Measurements from ENCODE around the gene MYLK. TPM values are rescaled to one million over a fixed set of nuclear protein-coding genes. Genes with fewer than 3 reads are reported as not detected.
"Not testable (repeated sequence)": the region's sequence is repeated elsewhere in the genome, so short reads cannot be mapped to it uniquely, and the experiment has no call there.

The MYLK gene
- total RNA-seq, 1 donor, result 807 TPM

DNA sequence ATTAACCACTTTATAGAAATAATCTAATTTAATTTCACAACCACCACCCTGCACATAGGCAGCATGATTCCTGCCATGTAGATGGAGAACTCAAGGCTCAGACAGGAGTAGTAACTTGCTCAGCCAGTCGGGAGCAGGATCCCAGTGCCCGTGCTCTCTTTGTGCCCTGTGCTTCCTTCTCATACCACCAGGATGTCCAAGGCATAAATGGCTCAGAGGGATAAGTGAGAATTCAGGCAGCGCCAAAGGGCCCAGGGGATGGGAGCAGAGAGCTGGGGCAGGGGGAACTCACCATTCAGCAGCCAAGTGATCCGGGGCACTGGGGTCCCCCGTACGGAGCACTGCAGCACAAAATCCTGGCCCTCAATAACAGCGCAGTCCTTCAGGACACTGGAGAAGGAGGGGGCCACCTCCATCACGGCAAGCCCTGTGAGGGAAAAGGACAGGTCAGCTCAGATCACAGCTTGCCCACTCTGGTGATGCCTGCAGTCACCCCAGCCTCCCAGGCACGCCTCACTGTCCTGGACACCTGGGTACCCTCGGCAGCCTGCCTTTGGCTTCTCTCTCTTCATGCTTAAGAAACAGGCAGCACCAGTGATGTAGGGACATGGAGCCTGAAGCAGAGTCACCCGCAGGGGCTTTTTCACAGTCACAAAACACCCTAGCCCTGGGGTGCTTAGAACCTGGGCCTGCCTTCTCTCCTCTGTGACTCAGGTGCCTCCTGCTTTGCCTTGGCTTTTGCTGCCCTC is 158.3 kb downstream of the MYLK start:
- DNase-seq (ENCODE audit: low read depth), result no peak
- TF ChIP-seq, protein P1, sequence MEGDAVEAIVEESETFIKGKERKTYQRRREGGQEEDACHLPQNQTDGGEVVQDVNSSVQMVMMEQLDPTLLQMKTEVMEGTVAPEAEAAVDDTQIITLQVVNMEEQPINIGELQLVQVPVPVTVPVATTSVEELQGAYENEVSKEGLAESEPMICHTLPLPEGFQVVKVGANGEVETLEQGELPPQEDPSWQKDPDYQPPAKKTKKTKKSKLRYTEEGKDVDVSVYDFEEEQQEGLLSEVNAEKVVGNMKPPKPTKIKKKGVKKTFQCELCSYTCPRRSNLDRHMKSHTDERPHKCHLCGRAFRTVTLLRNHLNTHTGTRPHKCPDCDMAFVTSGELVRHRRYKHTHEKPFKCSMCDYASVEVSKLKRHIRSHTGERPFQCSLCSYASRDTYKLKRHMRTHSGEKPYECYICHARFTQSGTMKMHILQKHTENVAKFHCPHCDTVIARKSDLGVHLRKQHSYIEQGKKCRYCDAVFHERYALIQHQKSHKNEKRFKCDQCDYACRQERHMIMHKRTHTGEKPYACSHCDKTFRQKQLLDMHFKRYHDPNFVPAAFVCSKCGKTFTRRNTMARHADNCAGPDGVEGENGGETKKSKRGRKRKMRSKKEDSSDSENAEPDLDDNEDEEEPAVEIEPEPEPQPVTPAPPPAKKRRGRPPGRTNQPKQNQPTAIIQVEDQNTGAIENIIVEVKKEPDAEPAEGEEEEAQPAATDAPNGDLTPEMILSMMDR (IDR thresholded peaks at IDR 0.05; ENCODE audit: insufficient read depth, low read depth, low read length), result peak; percentile 26
- H3K4me3 ChIP-seq (ENCODE audit: low read depth, low read length), result no peak overlapping the region

DNA sequence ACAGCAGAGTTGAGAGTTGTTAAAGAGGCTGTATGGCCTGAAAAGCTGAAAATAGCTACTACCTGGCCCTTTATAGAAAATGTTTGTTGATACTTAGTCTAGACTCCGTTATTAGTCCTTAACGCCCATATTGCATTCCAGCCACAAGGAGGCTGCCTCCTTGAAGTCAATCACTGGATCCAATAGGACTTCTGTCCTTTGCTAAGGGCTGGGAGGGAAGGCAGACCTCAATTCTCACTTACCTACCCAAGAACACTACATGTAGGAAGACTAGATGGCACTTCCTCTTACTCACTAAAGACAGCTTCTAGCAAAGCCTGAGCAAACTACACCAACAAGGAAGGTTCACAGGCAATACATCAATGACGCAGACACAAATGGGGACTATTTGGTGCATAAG is 159.8 kb downstream of the MYLK start:
- peak; percentile 41 for DNase-seq (ENCODE audit: low read depth)
- TF ChIP-seq, protein P1 (IDR thresholded peaks at IDR 0.05; ENCODE audit: insufficient read depth, low read depth, low read length), result peak; percentile 58
- no peak overlapping the region for H3K4me3 ChIP-seq (ENCODE audit: low read depth, low read length)

DNA sequence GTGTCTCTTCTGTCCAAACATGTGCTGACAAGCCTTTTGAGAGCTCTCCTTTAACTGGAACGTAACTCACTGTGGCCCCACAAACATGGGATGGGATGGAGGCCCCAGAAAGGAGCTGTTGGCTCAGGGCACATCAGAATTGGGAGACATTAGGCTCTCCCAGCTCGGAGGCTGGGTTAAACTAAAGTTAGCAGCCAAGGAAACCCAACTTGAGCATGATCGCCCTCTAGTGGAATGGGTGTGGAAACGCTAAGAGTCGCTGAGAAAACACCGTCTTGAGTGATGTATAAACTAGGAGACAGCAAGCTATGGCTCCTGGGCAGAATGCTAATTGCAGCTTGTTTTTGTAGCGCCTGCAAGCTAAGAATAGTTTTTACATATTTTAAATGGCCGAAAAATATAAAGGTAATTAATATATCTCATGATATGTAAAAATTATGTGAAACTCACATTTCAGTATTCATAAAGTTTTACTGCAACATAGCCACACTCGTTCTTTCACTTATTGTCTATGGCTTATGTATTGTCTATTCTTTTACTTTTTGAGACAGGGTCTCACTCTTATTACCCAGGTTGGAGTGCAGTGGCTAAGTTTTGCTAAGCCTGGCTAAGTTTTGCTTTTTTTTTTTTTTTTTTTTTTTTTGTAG is 160.5 kb downstream of the MYLK start:
- DNase-seq (ENCODE audit: low read depth), result peak; percentile 85
- TF ChIP-seq, protein P1 (IDR thresholded peaks at IDR 0.05; ENCODE audit: insufficient read depth, low read depth, low read length), result peak; percentile 88
- H3K4me3 ChIP-seq (ENCODE audit: low read depth, low read length), result no peak overlapping the region

DNA sequence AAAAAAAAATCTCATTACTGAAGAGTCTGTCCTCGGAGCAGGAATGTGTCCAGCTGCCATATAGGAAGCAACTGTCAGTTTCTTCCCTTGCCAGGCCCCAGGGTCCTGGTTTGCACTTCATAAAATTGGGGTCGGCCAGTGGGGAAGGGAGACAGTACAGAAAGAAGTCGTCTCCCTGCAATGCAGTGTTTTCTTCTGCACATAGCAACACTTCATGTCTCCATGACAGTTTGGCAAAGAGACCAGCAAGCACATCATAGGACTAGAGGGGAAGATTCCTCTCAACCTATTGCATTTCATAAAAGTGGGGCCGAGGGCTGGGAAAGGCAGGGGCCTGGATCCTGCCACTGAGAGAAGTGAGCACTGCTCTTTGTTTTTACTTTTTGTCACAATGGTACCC is 161.1 kb downstream of the MYLK start:
- DNase-seq (ENCODE audit: low read depth), result no peak
- TF ChIP-seq, protein P1 (IDR thresholded peaks at IDR 0.05; ENCODE audit: insufficient read depth, low read depth, low read length), result no peak
- H3K4me3 ChIP-seq (ENCODE audit: low read depth, low read length), result no peak overlapping the region

DNA sequence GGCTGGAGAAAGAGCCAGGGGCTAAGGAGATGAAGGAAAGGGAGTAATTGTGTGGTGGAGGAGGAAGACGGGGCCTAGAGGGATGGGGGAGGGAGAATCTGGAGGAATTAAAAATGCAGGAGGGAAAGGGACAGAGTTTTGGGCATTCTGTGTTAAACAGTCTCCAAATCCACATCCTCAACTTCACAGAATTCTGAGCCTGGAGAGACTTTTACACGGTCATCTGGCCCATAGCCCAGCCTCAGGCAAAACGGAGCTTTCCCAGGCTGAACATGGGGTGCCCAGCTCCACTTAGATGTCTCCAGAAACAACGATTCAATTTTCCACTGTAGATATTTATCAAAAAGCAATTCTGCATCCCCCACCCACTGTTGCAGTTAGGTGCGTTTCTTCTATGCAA is 161.7 kb downstream of the MYLK start:
- TF ChIP-seq, protein P1 (IDR thresholded peaks at IDR 0.05; ENCODE audit: insufficient read depth, low read depth, low read length), result no peak
- H3K4me3 ChIP-seq (ENCODE audit: low read depth, low read length), result no peak overlapping the region

DNA sequence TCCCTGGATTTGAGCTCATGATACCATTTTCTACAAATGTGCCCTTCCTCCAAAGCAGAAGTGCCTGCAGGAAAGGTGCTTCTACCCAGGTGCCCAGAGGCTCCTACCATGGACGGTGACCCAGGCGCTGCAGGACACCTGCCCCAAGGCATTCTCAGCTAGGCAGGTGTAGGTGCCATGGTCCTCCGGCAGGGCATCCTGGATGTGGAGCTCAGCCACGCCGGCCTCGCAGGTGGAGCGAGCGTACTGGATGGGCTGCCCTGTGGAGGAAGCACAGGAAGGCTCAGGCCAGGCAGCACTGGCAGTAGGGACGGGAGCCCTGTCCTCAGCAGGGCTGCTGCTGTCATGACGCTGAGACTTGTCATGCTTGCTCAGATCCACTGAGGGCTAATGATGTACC is 162.1 kb downstream of the MYLK start:
- DNase-seq (ENCODE audit: low read depth), result no peak
- no peak overlapping the region for H3K4me3 ChIP-seq (ENCODE audit: low read depth, low read length)
- TF ChIP-seq, protein P1 (IDR thresholded peaks at IDR 0.05; ENCODE audit: insufficient read depth, low read depth, low read length), result no peak

More for the DNA sequence above, 161.7 kb downstream of the MYLK start:
- no peak for DNase-seq (ENCODE audit: low read depth)

DNA sequence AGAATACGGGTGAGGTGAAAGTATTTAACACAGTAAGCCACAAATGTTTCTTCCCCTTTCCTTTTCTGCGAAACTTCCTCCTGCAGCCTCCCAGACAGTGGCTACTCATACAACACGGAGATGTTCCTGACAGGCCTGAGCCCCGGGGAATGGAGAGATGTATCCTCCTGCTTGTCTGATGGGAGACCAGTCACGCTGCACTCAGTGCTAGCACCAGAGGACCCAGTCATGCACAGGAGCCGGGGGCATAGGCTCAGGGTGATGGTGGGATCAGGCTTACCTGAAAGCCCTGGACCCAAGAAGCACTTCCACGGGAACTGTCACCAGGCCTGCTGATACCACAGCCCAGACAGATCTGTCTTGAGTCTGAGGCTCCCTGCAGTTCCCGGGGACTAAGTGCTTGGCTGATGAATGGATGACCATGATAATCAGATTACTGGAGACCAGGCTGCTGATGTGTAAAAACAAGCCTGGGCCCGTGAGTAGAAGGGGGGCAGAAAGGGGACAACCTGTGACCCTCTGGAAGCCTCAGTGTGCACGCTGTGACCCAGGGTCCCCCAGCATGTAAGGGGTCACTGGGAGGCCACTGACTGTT is 162.9 kb downstream of the MYLK start:
- not testable (repeated sequence) for DNase-seq (ENCODE audit: low read depth); H3K4me3 ChIP-seq (ENCODE audit: low read depth, low read length)
